Measurements from ENCODE around the gene ZNF429.
"Not testable (repeated sequence)": the region's sequence is repeated elsewhere in the genome, so short reads cannot be mapped to it uniquely, and the experiment has no call there.

Gene ZNF429

GRCh38 chr19:21505459-21506451 lies at the start of gene ZNF429:
Gene ZNF429 (plus strand): TSS chr19:21505602. CDS start chr19:21505772, 170 bp downstream.
- DNase-seq = peak; percentile 95

- DNase-seq = no peak
Observed at GRCh38 chr19:21460686-21461085, 44.7 kb upstream of the ZNF429 start.

- no peak for DNase-seq
Observed at GRCh38 chr19:21462540-21462939, 42.9 kb upstream of the ZNF429 start.

GRCh38 chr19:21463449-21464105 lies 41.8 kb upstream of the ZNF429 start:
- peak; percentile 92 for DNase-seq

- DNase-seq = no peak
Observed at GRCh38 chr19:21466627-21467026, 38.8 kb upstream of the ZNF429 start.

GRCh38 chr19:21468791-21469190 lies 36.6 kb upstream of the ZNF429 start:
- no peak for DNase-seq

GRCh38 chr19:21472507-21472906 lies 32.9 kb upstream of the ZNF429 start:
- peak; percentile 62 for DNase-seq

GRCh38 chr19:21474671-21475181 lies 30.7 kb upstream of the ZNF429 start:
- peak; percentile 69 for DNase-seq

GRCh38 chr19:21482361-21482760 lies 23.0 kb upstream of the ZNF429 start:
- not testable (repeated sequence) for DNase-seq

GRCh38 chr19:21482863-21483276 lies 22.5 kb upstream of the ZNF429 start:
- no peak for DNase-seq

GRCh38 chr19:21483589-21484170 lies 21.7 kb upstream of the ZNF429 start:
- DNase-seq = no peak

- no peak for DNase-seq
Observed at GRCh38 chr19:21484631-21485030, 20.8 kb upstream of the ZNF429 start.

GRCh38 chr19:21485926-21486325 lies 19.5 kb upstream of the ZNF429 start:
- DNase-seq = no peak

GRCh38 chr19:21487969-21488368 lies 17.4 kb upstream of the ZNF429 start:
- no peak for DNase-seq

- no peak for DNase-seq
Observed at GRCh38 chr19:21491146-21491545, 14.3 kb upstream of the ZNF429 start.

GRCh38 chr19:21492947-21493906 lies 12.2 kb upstream of the ZNF429 start:
- no peak for DNase-seq

GRCh38 chr19:21496876-21497275 lies 8.5 kb upstream of the ZNF429 start:
- DNase-seq = no peak

GRCh38 chr19:21498651-21499050 lies 6.8 kb upstream of the ZNF429 start:
- no peak for DNase-seq

GRCh38 chr19:21508198-21508597 lies 2.8 kb downstream of the ZNF429 start:
- DNase-seq = no peak

GRCh38 chr19:21511058-21511457 lies 5.7 kb downstream of the ZNF429 start:
- not testable (repeated sequence) for DNase-seq

- DNase-seq = not testable (repeated sequence)
Observed at GRCh38 chr19:21512609-21513008, 7.2 kb downstream of the ZNF429 start.

GRCh38 chr19:21513651-21514050 lies 8.2 kb downstream of the ZNF429 start:
- DNase-seq = no peak

Measured in DMS79 (cell line).